DMS53 treated with DMSO at 0.1 percent for 48 hours (cell line): Measurements from ENCODE around the gene CCDC12.

Experiments
- DNase-seq: peaks from one replicate; lab custom pipeline; 2025; ENCODE audit not compliant: unreplicated experiment; lab: John Stamatoyannopoulos, UW

CCDC12 gene

GRCh38 chr3:46895761-46896160, 80.8 kb downstream of the CCDC12 start:
- DNase-seq, result no peak

DNA sequence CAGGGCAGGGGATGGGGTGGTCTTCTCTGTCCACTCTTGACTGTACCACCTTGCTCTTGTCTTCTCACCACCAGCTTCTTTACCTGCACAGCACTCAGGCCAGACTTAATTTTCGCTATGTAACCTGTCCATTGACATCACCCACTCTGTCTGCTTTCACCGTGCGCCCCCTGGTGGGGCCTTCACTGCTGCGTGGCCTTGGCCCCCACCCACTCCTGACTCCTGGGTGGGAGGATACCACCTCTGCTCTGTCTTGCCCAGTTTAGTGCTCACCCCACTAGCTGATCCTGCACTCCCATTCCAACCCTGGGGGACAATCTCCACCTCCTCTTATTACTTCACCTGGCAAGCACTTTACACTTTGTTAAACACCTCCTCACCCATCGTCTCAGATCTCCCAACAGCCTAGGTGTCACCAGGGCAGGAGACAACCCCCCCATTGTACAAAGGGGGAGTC, 81.3 kb downstream of the CCDC12 start:
- DNase-seq, result peak; percentile 22

DNA sequence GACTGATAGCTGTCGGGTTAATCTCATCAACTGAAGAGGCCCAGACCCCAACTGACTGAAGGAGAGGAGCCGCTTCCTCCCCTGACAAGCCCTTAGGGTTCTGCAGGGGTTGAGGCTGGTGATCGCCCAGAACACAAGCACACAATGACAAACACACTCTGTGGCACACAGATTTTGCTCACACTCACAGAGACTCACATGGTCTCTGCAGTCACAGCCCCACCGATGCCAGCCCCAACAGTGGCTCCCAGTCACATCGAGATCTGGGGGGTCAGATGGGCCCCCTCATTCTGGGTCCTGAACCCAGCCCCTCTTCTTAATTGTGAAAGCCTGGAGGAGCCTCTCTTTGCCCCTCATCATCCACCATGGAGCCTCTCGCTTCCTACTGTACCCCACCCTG, 82.3 kb downstream of the CCDC12 start:
- no peak for DNase-seq

GRCh38 chr3:46893763-46894162, 82.8 kb downstream of the CCDC12 start:
- no peak for DNase-seq

- no peak for DNase-seq
These were observed 83.3 kb downstream of the CCDC12 start for GRCh38 chr3:46893146-46893748.

DNA sequence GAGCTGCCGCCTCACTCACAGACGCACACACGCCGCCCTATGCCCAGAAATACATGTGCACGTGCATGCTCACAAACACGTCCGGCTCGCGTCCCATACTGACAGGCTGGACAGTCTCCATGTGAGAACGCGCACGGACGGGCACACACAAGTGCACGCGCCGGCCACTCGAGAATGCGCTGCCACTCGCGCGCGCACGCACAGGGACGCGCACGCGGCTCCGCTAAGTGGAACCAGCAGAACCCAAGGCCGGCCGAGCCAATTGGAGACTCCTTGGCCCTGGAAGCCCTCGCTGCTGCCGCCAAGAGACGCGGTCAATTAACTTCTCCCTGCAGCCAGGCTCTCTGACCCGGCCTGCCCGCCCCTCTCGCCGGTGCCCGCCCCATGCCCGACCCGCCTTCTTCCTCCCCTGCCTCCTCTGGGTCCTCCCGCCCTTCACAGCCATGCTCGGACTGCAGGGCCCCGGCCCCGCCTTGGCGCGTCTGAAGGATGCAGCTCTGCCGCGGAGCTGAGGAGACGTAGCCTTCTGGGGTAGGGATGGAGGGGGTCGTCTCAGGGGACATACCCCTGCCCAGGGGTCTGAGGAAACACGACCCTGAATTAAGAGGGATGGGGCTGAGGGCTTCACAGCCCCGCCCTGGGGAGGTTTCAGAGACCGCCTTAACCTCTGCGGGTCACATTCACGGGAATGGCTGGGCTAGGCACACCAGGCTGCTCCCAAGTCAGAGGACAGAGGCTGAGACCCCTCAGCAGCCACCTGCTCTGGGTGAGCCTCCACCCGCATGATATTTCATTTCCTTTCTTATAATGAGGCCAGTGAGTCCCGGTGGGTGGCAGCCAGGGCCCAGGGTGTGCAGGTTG, 84.0 kb downstream of the CCDC12 start:
- no peak for DNase-seq

DNA sequence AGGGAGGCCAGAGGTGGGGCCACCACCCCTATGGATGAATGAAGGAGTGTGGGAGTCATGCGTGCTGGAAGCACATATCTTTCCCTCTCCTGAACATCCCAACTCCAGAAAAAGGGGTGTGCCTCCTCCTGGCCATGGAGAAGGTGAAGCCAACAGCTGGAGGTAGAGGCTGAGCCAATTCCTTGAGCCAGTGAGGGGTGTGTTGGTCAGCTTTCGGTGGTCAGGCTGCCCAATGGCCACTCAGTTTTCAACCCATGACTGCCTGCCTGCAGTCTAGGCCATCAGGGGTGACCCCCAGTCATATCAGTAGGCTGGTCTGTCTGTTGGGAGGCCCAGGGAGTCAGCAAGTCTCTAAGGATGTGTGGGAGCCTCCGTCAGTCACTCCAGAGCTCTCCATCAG, 85.4 kb downstream of the CCDC12 start:
- DNase-seq, result no peak

- DNase-seq, result no peak
These were observed 86.4 kb downstream of the CCDC12 start for GRCh38 chr3:46890132-46890531.

- no peak for DNase-seq
These were observed 87.0 kb downstream of the CCDC12 start for GRCh38 chr3:46889381-46890110.

DNA sequence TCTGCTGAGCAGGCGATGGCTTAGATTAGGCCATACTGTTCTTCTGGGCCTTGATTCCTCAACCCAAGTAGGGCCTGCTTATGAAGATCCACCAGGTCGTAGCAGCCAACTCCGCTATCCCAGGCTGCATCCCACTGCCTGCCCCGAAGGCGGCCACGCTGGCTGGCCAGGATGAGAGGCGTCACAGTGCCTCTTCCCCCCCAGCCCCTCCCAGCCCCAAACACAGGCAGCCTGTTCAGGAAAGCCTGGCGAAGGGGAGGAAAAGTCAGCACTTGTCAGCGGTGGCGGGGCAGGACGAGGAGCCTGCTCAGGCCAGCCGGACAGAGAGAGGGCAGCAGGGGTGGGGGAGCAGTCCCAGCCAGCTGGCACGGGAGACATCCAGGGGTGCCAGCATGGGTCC, 87.8 kb downstream of the CCDC12 start:
- no peak for DNase-seq

- no peak for DNase-seq
These were observed 88.5 kb downstream of the CCDC12 start for GRCh38 chr3:46887980-46888494.

GRCh38 chr3:46885612-46886011, 90.9 kb downstream of the CCDC12 start:
- DNase-seq, result no peak

- no peak for DNase-seq
These were observed 91.6 kb downstream of the CCDC12 start for GRCh38 chr3:46884929-46885328.

- no peak for DNase-seq
These were observed 92.1 kb downstream of the CCDC12 start for GRCh38 chr3:46884427-46884826.

GRCh38 chr3:46883830-46884185, 92.7 kb downstream of the CCDC12 start:
- no peak for DNase-seq

GRCh38 chr3:46883054-46883829, 93.3 kb downstream of the CCDC12 start:
- DNase-seq, result no peak

DNA sequence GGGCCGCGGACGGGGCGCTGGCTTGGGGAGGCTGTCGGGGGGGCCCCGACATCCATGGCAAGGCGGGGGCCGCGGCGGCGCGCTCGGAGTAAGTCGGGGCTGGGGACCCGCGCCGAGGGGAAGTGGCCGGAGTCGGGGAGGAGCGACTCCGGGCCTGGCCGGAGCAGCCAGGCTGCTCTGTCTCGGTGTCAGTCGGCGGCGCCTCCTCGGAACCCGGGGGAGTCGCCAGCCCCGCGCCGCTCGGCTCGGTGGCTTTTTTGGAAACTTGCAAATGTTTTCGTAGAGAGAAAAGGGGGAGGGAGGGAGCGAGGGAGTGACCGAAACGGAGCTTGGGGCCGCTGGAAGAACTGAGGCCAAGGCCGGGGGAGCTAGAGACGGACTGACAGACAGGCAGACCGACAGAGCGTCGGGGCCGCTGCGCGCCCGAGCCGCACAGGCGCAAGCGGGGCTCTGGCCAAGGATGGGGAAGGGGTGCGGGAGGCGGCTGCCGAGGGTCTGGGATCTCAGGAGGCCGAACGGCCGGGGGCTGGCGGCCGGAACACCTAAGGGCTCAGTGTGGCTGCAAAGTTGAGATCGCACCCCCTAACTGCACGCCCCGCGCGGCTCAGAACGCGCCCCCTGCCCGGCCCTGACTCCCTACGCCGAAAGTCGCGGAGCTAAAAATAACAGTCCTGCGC, 94.0 kb downstream of the CCDC12 start:
- DNase-seq, result no peak

GRCh38 chr3:46881596-46882376, 94.8 kb downstream of the CCDC12 start:
- no peak for DNase-seq

- no peak for DNase-seq
These were observed 95.5 kb downstream of the CCDC12 start for GRCh38 chr3:46880884-46881595.
